ENCODE results near the gene RNASEH1.

RNASEH1 gene

DNA sequence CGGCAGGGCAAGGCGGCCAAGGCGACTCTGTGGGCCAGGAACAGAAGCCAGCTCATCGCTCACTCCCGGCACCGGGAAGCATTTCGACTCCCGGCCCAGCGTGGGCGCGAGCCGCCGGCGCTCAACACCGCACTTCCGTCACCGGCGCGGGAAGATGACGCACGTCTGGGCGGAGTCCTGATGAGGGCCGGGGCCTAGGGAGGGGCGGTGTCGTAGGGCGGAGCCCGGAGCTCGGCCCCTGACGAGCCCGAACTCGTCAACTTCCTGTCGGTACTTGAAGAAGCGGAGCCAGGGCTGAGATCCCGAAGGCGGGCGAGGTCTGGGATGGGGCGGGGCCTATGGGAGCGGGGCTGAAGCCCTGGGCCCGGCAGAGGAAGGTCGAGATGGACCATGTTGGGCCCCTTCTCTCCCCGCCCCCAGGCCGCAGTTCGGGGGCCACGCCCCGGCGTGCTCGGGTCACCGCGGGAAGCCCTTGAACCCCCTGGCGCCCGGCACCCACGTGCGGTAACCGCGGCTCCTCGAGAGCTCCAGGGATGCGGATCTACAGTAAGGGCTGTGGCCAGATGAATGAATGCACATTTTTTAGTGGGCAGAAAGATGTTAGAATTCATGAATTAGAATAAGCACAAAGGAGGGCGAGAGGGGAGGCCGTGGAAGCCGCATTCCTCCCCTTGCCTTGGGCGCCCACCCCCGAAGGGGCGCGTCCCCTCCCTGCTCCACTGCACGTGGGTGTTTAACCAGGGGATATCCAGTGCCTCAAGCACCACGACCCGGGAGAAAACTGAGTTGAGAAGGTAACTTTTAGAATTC is at the start of gene RNASEH1:
RNASEH1 (minus strand) TSS at position 129 of the 810 bp plus-strand sequence; CDS start at position 56, 73 bp downstream.
- DNase-seq: peak; percentile 99

GRCh38 chr2:3606370-3607201 is 48.5 kb upstream of the RNASEH1 start:
- DNase-seq: peak; percentile 46

DNA sequence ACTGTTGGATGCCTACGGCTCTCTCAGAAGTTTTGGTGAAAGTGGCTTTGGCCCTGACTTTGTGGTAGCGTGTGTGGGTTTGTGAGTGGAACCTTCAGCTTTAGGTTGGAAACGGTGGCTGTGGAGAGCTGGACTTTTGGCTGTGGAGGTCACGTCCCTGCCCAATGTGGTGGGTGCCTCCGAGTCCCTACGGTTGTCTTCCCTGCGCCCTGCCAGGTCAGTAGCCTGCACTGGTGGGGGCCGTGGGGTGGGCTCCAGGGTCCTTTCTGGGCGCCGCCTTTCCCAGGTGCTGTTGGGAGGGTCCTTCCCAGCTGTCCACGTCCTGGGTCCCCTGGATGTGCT is 47.9 kb upstream of the RNASEH1 start:
- no peak for DNase-seq

- DNase-seq: peak; percentile 80
Observed at GRCh38 chr2:3604991-3605961, 47.1 kb upstream of the RNASEH1 start.

DNA sequence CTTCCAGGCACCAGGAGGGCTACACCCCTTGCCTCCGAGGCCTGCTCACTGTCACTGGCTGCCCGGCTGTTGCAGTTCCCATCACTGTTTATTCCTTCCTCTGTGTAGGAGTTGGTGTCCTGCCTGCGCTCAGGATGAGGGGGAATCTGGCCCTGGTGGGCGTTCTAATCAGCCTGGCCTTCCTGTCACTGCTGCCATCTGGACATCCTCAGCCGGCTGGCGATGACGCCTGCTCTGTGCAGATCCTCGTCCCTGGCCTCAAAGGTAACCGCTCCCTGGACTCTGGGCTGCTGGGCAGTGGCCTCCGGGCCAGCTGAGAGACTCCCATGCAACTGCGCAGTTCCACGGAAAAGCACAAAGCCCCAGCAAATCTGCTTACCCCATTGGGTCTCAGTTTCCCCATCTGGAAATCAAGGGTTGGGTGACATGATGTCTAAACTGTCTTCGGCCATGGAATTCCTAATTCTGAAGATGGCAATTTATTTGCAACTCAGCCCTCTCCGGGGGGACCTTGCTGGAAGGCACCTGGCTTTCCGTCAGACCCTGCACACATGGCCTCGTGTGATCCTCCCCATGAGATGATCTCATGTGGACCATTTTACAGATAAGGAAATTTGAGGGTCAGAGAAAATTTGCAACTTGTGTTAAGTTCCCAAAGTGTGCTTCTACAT is 46.2 kb upstream of the RNASEH1 start:
- no peak for DNase-seq

- DNase-seq: no peak
Observed at GRCh38 chr2:3603536-3604206, 45.5 kb upstream of the RNASEH1 start.

- DNase-seq: no peak
Observed at GRCh38 chr2:3602553-3603339, 44.6 kb upstream of the RNASEH1 start.

DNA sequence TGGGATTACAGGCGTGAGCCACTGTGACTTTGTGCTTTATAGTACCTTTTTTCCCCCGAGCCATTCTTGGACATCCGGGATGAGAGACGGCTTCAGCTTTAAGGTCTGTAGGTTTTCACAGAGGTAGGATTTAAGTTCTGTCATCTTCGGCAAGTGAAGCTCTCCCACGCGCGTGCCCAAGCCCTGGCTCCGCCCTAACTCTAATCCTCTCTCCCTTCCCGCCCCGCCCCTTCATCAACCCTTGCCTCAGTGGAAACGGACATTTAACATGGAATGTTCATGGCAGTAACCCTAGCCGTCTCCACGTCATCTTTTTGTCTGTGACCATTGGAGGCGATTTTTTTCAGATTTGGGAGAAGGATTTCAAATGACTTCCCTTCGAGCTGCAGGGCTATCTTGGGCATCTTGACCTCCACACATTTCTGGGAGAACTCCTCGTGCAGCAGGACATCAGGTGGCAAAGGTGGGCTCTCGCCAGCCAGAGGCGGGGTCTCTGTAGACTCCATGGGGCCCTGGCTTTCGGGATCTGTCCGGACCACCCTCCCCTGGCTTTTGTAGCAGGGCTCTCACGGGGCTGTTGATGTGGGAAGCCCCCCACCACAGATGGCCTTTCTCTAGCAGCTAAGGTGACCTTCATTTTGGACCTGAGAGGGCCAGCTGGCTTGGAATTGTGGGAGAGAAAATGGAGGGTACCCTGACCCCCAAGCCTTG is 43.6 kb upstream of the RNASEH1 start:
- no peak for DNase-seq

DNA sequence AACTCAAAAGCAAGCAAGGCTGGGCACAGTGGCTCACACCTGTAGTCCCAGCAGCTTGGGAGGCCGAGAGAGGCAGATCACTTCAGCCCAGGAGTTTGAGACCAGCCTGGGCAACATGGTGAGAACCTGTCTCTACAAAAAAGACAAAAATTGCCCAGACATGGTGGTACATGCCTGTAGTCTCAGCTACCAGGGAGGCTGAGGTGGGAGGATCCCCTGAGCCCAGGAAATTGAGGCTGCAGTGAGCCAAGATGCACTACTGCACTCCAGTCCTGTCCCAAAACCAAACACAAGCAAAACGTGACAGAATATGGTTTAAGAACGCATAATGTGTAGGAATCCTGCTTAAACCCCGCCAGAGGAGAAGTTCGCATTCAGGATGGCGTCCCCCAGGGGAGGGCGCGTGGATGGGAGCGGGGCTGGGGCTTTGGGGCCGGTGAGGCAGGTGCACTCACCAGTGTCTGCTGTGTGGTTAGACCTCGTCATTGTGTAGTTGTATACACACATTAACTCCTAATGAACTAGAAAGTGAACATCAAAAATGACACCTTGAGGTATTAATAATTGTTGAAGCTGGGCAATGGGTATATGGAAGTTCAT is 42.2 kb upstream of the RNASEH1 start:
- DNase-seq: no peak

DNA sequence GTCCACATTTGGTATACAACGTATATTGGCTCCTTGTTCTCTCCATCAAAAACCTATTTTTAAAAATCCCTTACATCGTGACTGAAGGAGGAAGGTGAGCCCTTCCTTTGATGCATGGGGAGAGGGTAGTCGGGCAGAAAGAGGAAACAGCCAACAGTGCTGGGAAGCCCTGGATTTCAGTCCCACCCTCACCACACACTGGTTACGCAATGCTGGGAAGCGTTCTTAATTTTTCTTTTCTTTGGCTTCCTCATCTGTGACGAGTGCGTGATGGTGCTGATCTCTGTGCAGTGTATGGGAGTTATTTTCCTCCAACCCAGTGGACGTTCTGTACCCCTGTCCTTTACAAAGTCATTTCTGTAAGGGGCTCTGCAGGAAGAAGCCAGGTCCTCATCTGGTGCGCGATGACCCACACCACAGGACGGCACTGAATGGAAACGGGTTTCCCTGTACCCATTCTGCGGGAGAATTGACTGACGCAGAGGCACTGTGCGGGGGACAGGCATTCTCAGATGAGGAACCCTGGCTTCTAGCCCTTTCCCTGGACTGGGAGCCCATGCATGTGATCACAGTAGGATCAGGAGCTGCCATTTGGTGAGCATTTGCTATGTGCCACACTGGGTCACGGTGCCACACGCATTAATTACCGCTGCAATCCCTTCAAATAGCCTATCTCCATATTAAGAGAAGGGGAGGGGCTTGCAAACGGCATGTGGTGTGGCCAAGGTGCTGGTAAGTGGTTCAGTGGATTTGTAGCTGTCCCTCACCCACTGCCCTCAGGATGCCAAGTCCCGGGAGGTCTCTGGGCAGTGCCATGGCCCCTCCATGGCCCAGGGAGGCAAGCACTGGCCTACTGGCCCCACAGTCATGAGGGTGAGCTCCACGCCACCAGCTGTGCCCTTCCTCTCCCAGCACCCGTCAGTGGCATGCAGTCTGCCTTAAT is 41.0 kb upstream of the RNASEH1 start:
- DNase-seq: no peak

DNA sequence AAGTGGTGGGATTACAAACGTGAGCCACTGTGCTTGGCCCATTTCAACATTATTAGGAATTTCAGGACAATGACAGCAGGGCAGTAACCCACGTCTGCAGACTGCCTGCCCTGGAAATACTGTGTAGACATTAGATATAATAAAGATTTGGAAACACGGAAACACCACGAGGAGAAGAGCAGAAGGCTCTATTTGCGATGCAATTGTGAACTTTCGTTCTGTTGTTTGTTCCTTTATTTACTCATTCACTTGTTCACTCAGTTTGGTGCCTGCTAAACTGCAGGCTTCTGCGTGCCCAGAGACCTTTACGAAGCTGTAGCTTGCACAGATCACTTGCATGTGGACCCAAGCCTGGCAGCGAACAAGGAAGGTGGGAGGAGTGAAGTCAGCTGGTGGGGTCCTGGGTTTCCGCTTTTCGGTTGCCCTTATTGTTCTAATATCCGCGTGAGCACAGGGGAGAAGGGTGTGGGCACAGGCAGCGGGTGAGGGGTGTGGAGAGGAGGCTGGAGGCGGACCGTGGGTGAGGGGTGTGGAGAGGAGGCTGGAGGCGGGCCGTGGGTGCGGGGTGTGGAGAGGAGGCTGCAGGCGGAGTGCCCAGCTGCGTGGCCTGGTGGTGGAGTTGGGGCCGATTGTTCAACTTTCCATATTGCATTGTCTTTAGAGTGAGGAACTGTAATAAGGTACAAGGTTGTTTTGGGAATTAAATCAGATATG is 40.2 kb upstream of the RNASEH1 start:
- no peak for DNase-seq

DNA sequence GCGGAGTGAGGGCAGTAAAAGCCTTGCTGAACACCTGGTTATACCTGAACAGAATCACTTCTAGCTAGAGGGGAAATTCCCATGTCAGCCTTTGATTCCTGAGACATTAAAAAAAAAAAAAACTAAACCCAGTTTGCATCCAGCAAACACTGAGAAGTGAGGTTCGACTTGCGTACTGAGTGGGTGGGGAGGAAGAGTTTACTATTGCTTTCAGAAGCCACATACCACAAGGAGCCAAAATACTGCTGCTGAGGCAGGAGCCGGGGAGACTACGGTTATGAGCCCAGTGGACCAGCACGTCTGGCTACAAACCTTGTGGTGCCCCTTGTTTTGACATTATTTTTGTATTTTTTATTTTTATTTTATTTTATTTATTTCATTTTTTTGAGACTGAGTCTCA is 39.4 kb upstream of the RNASEH1 start:
- DNase-seq: no peak

GRCh38 chr2:3596901-3597417 is 38.8 kb upstream of the RNASEH1 start:
- no peak for DNase-seq

- DNase-seq: no peak
Observed at GRCh38 chr2:3595985-3596384, 37.9 kb upstream of the RNASEH1 start.

DNA sequence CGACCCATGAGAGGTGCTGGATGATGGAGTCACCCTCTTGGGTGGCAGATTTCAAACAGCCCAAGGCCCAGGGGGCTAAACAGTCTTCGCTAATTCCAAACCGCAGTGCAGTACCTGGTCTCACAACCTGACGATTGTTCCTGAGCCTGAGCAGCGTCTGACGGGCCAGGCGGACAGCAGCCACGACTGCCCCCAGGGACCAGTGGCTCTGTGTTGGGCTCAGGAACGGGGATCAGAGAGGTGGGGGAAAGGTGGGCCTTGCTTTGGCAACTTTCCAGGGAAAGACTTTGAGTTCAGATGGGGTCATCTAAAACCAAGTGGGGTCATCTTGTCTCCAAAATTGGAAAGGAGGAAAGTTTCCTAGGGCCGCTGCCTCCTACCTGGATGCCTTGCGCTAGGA is 37.3 kb upstream of the RNASEH1 start:
- DNase-seq: no peak

- no peak for DNase-seq
Observed at GRCh38 chr2:3594493-3595281, 36.6 kb upstream of the RNASEH1 start, which contains the start of gene COLEC11. COLEC11 (plus strand) TSS chr2:3595112; CDS start chr2:3604341, 9,229 bp downstream.

DNA sequence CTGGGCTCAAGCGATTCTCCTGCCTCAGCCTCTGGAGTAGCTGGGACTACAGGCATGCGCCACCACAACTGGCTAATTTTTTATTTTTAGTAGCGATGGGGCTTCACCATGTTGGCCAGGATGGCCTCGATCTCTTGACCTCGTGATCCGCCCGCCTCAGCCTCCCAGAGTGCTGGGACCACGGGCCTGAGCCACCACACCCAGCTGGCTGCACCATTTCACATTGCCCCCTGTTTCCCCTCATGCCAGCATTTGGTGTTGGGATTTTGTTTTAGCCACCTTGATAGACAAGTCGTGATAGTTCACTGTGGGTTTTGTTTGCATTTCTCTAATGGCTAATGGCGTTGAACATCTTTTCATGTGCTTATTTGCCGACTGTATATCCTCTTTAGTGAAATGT is 31.0 kb upstream of the RNASEH1 start:
- DNase-seq: no peak
